Hepatocyte (in vitro differentiated cells): ENCODE measurements around the gene TLR10. TPM values are rescaled to one million over a fixed set of nuclear protein-coding genes. Genes with fewer than 3 reads are reported as not detected.
"Not testable (repeated sequence)": the region's sequence is repeated elsewhere in the genome, so short reads cannot be mapped to it uniquely, and the experiment has no call there.

ENCODE experiments used
- DNase-seq: peaks from one replicate; pipeline ENCODE4 v3.0.0-alpha.2; 2016; ENCODE audit warnings: low spot score
- H2AFZ ChIP-seq: fragments of 200-600 bp; sonication (generic); 2 replicates; pipeline ENCODE4 v1.6.0; 2016; ENCODE audit warnings: antibody characterized with exemption, mild to moderate bottlenecking
- H3K27ac ChIP-seq: fragments of 200-600 bp; sonication (generic); 2 replicates; pipeline ENCODE4 v1.5.1; 2016; ENCODE audit warnings: mild to moderate bottlenecking
- H3K27me3 ChIP-seq: fragments of 200-600 bp; sonication (generic); 2 replicates; pipeline ENCODE4 v1.6.1; 2016
- H3K36me3 ChIP-seq: fragments of 200-600 bp; sonication (generic); replicated peaks from 2 replicates; pipeline ENCODE4 v1.5.1; 2016; ENCODE audit warnings: low read depth; ENCODE audit not compliant: insufficient read depth
- H3K4me1 ChIP-seq: fragments of 200-600 bp; sonication (generic); 2 replicates; pipeline ENCODE4 v1.5.1; 2016; ENCODE audit warnings: mild to moderate bottlenecking, moderate library complexity; ENCODE audit not compliant: insufficient read depth
- H3K4me2 ChIP-seq: fragments of 200-600 bp; sonication (generic); 2 replicates; pipeline ENCODE4 v1.6.0; 2016
- H3K4me3 ChIP-seq: fragments of 200-600 bp; sonication (generic); 2 replicates; pipeline ENCODE4 v1.5.1; 2016; ENCODE audit warnings: mild to moderate bottlenecking
- H3K79me2 ChIP-seq: fragments of 200-600 bp; sonication (generic); 2 replicates; pipeline ENCODE4 v1.6.0; 2017; ENCODE audit warnings: mild to moderate bottlenecking
- H3K9me2 ChIP-seq: fragments of 200-600 bp; sonication (generic); replicated peaks from 2 replicates; pipeline ENCODE4 v1.6.0; 2017; ENCODE audit warnings: mild to moderate bottlenecking; ENCODE audit not compliant: insufficient read depth
- H3K9me3 ChIP-seq: fragments of 200-600 bp; sonication (generic); 2 replicates; pipeline ENCODE4 v1.5.1; 2016; ENCODE audit warnings: low read depth, mild to moderate bottlenecking
- H4K20me1 ChIP-seq: fragments of 200-600 bp; sonication (generic); 2 replicates; pipeline ENCODE4 v1.6.0; 2016; ENCODE audit warnings: mild to moderate bottlenecking; ENCODE audit not compliant: insufficient read depth, poor library complexity, severe bottlenecking
- EZH2 ChIP-seq: fragments of 200-600 bp; sonication (generic); IDR thresholded peaks from 2 replicates; pipeline ENCODE4 v1.6.1; 2016; ENCODE audit warnings: antibody characterized with exemption, mild to moderate bottlenecking, borderline replicate concordance
- EZH2phosphoT487 ChIP-seq: fragments of 200-600 bp; sonication (generic); IDR thresholded peaks from one replicate; pipeline ENCODE4 v1.6.1; 2018; ENCODE audit warnings: antibody characterized with exemption, mild to moderate bottlenecking, low read depth, moderate library complexity; ENCODE audit not compliant: unreplicated experiment, severe bottlenecking
- WGBS: methylation state at CpG from one replicate; pipeline ENCODE4 v1.1.6; 2016; ENCODE audit warnings: low lambda C conversion rate; ENCODE audit errors: missing lambda C conversion rate; 5-methylcytosine and 5-hydroxymethylcytosine counted together
- polyA plus RNA-seq: library from polyadenylated mRNA; unstranded; fragments of >200 nt; fragmentation: Nextera tagmentation; extraction: Ambion mirVana; gene quantifications from 2 replicates; pipeline ENCODE4 v1.2.1, GENCODE V29; 2016
- total RNA-seq: library from RNA; depleted of rRNA; stranded (reverse); fragments of >200 nt; gene quantifications from 2 replicates; pipeline ENCODE4 v1.2.3, GENCODE V29; 2014
- TF ChIP-seq, protein P1 (sequence below): fragments of 200-600 bp; sonication (generic); IDR thresholded peaks from 2 replicates; pipeline ENCODE4 v1.5.1; 2016; ENCODE audit warnings: antibody characterized with exemption, mild to moderate bottlenecking; ENCODE audit not compliant: poor library complexity

TLR10 gene
- total and polyA plus RNA-seq, 2 experiments from 2014 or later = not detected

- H3K36me3 ChIP-seq = no peaks in the 10 kb centered on the region
- no peaks in the 10 kb centered on the region for H3K27me3 ChIP-seq
- H3K9me3 ChIP-seq = no peaks in the 10 kb centered on the region
- no peaks in the 10 kb centered on the region for H3K79me2 ChIP-seq
- no peak overlapping the region for H3K4me3 ChIP-seq
- TF ChIP-seq EZH2 (no peak), EZH2phosphoT487 (no peak)
- TF ChIP-seq, protein P1, sequence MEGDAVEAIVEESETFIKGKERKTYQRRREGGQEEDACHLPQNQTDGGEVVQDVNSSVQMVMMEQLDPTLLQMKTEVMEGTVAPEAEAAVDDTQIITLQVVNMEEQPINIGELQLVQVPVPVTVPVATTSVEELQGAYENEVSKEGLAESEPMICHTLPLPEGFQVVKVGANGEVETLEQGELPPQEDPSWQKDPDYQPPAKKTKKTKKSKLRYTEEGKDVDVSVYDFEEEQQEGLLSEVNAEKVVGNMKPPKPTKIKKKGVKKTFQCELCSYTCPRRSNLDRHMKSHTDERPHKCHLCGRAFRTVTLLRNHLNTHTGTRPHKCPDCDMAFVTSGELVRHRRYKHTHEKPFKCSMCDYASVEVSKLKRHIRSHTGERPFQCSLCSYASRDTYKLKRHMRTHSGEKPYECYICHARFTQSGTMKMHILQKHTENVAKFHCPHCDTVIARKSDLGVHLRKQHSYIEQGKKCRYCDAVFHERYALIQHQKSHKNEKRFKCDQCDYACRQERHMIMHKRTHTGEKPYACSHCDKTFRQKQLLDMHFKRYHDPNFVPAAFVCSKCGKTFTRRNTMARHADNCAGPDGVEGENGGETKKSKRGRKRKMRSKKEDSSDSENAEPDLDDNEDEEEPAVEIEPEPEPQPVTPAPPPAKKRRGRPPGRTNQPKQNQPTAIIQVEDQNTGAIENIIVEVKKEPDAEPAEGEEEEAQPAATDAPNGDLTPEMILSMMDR = no peak
- H3K4me2 ChIP-seq = no peak overlapping the region
- 100% methylated on average over 2 of the region's 2 CpGs for WGBS
- H3K27ac ChIP-seq = no peak overlapping the region
- no peaks in the 10 kb centered on the region for H4K20me1 ChIP-seq
- H3K4me1 ChIP-seq = no peaks in the 10 kb centered on the region
- H3K9me2 ChIP-seq = no peaks in the 10 kb centered on the region
- no peak for DNase-seq
- no peak overlapping the region for H2AFZ ChIP-seq
These were observed 7.5 kb downstream of the TLR10 start for GRCh38 chr4:38775326-38775725.

DNA sequence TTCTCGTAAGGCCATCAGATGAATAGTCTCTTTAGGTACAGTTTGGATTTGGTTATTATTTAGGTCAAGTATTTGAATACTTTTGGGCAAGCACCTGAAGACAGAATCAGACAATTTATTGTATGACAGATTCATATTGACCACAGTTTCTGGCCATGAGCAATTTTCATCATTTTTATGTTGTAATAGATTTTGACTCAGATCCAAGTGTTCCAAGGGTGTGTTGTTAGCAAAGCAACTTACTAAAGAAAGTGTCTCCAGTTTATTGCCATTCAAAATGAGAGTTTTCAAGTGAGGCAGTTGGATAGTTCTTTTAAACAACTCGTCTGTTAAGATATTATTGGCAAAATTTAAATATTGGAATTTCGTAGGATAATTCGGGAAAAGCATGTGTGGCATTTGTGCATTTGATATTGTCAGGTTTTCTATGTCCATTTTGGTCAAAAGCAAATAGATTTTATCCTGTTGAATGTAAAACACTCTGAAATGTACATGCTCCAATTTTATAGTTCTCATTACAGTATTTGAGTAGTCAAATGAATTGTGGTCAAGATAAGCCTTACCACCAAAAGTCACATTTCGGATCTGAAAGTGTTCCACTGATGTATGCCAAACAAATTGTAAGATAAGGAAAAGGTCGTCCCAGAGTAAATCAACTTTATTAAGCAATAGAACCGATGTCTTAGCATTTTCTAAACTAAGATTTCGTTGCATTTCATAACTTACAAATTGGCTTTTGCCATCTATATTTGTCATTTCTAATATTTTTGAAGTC lies 8.4 kb downstream of the TLR10 start:
- TF ChIP-seq EZH2phosphoT487 (no peak), EZH2 (no peak)
- TF ChIP-seq, protein P1 = no peak
- no peak for DNase-seq
- Histone ChIP-seq H3K36me3 (no peaks in the 10 kb centered on the region), H3K4me1 (no peaks in the 10 kb centered on the region), H4K20me1 (no peaks in the 10 kb centered on the region), H2AFZ (no peak overlapping the region), H3K27ac (no peak overlapping the region), H3K4me2 (no peak overlapping the region), H3K27me3 (no peaks in the 10 kb centered on the region), H3K4me3 (no peak overlapping the region), H3K9me3 (no peaks in the 10 kb centered on the region), H3K79me2 (no peaks in the 10 kb centered on the region), H3K9me2 (no peaks in the 10 kb centered on the region)
- WGBS = 81% methylated on average over 8 of the region's 8 CpGs

DNA sequence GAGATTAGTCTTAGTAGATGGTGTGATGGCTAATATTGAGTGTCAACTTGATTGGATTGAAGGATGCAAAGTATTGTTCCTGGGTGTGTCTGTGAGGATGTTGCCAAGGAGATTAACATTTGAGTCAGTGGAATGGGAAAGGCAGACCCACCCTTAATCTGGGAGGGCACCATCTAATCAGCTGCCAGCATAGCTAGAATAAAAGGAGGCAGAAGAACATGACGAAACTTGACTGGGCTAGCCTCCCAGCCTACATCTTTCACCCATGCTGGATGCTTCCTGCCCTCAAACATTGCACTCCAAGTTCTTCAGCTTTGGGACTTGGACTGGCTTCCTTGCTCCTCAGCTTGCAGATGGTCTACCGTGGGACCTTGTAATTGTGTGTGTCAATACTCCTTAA lies 12.5 kb downstream of the TLR10 start:
- not testable (repeated sequence) for H3K4me2 ChIP-seq, H4K20me1 ChIP-seq, H2AFZ ChIP-seq, H3K79me2 ChIP-seq, DNase-seq, H3K36me3 ChIP-seq, H3K9me2 ChIP-seq, H3K27me3 ChIP-seq, H3K9me3 ChIP-seq, H3K4me1 ChIP-seq, H3K4me3 ChIP-seq, H3K27ac ChIP-seq
- 92% methylated on average over 2 of the region's 2 CpGs for WGBS

GRCh38 chr4:38769857-38770256 lies 12.9 kb downstream of the TLR10 start:
- Histone ChIP-seq H3K9me3 (no peaks in the 10 kb centered on the region), H3K9me2 (no peaks in the 10 kb centered on the region), H4K20me1 (no peaks in the 10 kb centered on the region), H3K4me3 (no peak overlapping the region), H3K27ac (no peak overlapping the region), H3K4me1 (no peaks in the 10 kb centered on the region), H2AFZ (no peak overlapping the region), H3K36me3 (no peaks in the 10 kb centered on the region), H3K79me2 (no peaks in the 10 kb centered on the region), H3K27me3 (no peaks in the 10 kb centered on the region), H3K4me2 (no peak overlapping the region)
- 91% methylated on average over 2 of the region's 2 CpGs for WGBS
- DNase-seq = no peak
- TF ChIP-seq EZH2phosphoT487 (no peak), EZH2 (no peak)
- TF ChIP-seq, protein P1 = no peak
